ENCODE measurements around the gene RFX5. TPM values are rescaled to one million over a fixed set of nuclear protein-coding genes. Genes with fewer than 3 reads are reported as not detected.

RFX5 gene
- total and polyA plus RNA-seq, 9 of the 15 experiments (the other 6 are each of a cell fraction or from before 2014, with no cell fraction given), result 3.8 to 48.2 (median 32.2) TPM

DNA sequence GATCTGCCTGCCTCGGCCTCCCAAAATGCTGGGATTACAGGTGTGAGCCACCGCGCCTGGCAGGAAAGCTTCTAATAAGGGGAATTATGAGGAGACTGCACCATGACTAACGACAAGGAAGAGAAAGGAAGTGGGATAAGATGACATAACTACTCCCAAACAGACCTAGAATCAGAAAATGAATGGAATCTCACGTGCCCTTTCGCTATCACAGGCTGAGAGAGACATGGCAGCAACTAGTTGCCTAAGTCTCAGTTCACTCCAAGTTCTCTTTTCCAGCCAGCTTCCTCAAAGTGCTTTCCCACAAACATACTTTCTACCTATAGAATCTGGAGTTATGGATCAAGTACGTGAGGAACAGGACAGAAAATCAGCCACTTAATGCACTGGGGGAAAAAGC is 21.8 kb downstream of the RFX5 start:
- WGBS (ENCODE audit: insufficient coverage, low coverage, missing lambda C conversion rate), result 93% methylated on average over 7 of the region's 7 CpGs
- Histone ChIP-seq H3K4me3 (no peak overlapping the region; the same call in 1 of the 2 replicates), H3K27me3 (ENCODE audit: control insufficient read depth in 2 of 2, insufficient read depth in 2 of 2, low read length in 2 of 2) (no peaks in the 10 kb centered on the region), H3K9ac (ENCODE audit: insufficient read depth in 1 of 2, low read depth in 2 of 2, low read length in 2 of 2) (peak overlapping the region in 1 of 2 experiments; percentile 72; a peak in 1 of 4 replicates), H3K9me1 (ENCODE audit: control insufficient read depth, insufficient read depth, low read length) (no peaks in the 10 kb centered on the region), H4K20me1 (replicated peaks; ENCODE audit: control insufficient read depth, insufficient read depth, low read length) (0 out of 2 replicates have a peak, but pooled peaks cover 5% of the 10 kb centered on the region), H3K79me2 (ENCODE audit: control insufficient read depth, insufficient read depth, low read length) (peaks cover 34% of the 10 kb centered on the region), H3K27ac (ENCODE audit: extremely low read depth, low read depth, low read length) (no peak overlapping the region), H2AFZ (ENCODE audit: low read depth, low read length) (no peak overlapping the region), H3K9me3 (replicated peaks; ENCODE audit: control insufficient read depth, insufficient read depth, low read depth, low read length) (no peaks in the 10 kb centered on the region), H3K4me2 (ENCODE audit: insufficient read depth, low read length) (0 out of 2 replicates have a peak overlapping the region, but pooled peaks have one; percentile 97), H3K4me1 (replicated peaks in 1 of 2; ENCODE audit: control insufficient read depth in 2 of 2, insufficient read depth in 2 of 2, low read length in 2 of 2) (peaks cover 3 to 35% of the 10 kb centered on the region in 2 experiments; a peak in 4 of 5 replicates), H3K36me3 (ENCODE audit: control insufficient read depth, insufficient read depth, low read length) (peaks cover 27% of the 10 kb centered on the region)
- intact Hi-C loops (cut with micrococcal nuclease), result no loop called here
- no peak for DNase-seq (ENCODE audit: extremely low read depth in 1 of 4, low spot score in 3 of 4)
- no peak for ATAC-seq
- POLR2A ChIA-PET, result interaction anchor here (0.9 to 12.6 kb wide), 4 partner anchors 13 to 257 kb away, joined by 3 to 156 read pairs (median 4); no protein-coding TSS in a partner anchor
- no peak for FAIRE-seq
- no TSS peak for BruUV-seq (replicated peaks)
- CTCF ChIA-PET (ENCODE audit: low intra/inter-chr PET ratio), result interaction anchor here (0.6 kb wide), 1 partner anchor 65 kb away, joined by 3 read pairs; no protein-coding TSS in a partner anchor
- in situ Hi-C loops (cut with MboI), result no loop called here
- TF ChIP-seq TCF7 (IDR thresholded peaks at IDR 0.05; ENCODE audit: borderline replicate concordance) (no peak), ILK (tag; IDR thresholded peaks at IDR 0.05; ENCODE audit: borderline replicate concordance, low read depth) (no peak), SAFB (IDR thresholded peaks at IDR 0.05; ENCODE audit: borderline replicate concordance, low read depth, low read length) (no peak), SRSF1 (IDR thresholded peaks at IDR 0.05; ENCODE audit: low read depth, low read length) (no peak), ZNF561 (CRISPR knock-in tag; conservative IDR thresholded peaks at IDR 0.05) (no peak), PCBP2 (IDR thresholded peaks at IDR 0.05; ENCODE audit: low read depth, low read length, poor library complexity, severe bottlenecking) (no peak), HMG20B (CRISPR knock-in tag; IDR thresholded peaks at IDR 0.05) (no peak), ATF4 (CRISPR knock-in tag; IDR thresholded peaks at IDR 0.05) (no peak), ZNF175 (CRISPR knock-in tag; IDR thresholded peaks at IDR 0.05; ENCODE audit: low read depth) (no peak), ZNF695 (CRISPR knock-in tag; IDR thresholded peaks at IDR 0.05) (no peak), TEAD2 (tag; IDR thresholded peaks at IDR 0.05) (no peak), ZNF507 (tag; conservative IDR thresholded peaks at IDR 0.05) (no peak), CHCHD3 (CRISPR knock-in tag; IDR thresholded peaks at IDR 0.05) (no peak)
- TF ChIP-seq, protein P1, sequence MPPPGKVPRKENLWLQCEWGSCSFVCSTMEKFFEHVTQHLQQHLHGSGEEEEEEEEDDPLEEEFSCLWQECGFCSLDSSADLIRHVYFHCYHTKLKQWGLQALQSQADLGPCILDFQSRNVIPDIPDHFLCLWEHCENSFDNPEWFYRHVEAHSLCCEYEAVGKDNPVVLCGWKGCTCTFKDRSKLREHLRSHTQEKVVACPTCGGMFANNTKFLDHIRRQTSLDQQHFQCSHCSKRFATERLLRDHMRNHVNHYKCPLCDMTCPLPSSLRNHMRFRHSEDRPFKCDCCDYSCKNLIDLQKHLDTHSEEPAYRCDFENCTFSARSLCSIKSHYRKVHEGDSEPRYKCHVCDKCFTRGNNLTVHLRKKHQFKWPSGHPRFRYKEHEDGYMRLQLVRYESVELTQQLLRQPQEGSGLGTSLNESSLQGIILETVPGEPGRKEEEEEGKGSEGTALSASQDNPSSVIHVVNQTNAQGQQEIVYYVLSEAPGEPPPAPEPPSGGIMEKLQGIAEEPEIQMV (tag; conservative IDR thresholded peaks at IDR 0.05; ENCODE audit: low read depth), result no peak
- TF ChIP-seq, protein P2, sequence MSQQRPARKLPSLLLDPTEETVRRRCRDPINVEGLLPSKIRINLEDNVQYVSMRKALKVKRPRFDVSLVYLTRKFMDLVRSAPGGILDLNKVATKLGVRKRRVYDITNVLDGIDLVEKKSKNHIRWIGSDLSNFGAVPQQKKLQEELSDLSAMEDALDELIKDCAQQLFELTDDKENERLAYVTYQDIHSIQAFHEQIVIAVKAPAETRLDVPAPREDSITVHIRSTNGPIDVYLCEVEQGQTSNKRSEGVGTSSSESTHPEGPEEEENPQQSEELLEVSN (IDR thresholded peaks at IDR 0.05; ENCODE audit: borderline replicate concordance in 1 of 2, extremely low read depth in 1 of 2, insufficient read depth in 1 of 2, insufficient read length in 1 of 2, low read depth in 1 of 2, low read length in 1 of 2, poor library complexity in 1 of 2, severe bottlenecking in 1 of 2), result no peak

All from K562 (cell line).